Mucosa of stomach (tissue), 1 donor: Measurements from ENCODE around the gene INPP5A.
"Not testable (repeated sequence)": the region's sequence is repeated elsewhere in the genome, so short reads cannot be mapped to it uniquely, and the experiment has no call there.

Experiments used
- H3K27me3 ChIP-seq: one replicate; pipeline ENCODE4 v1.7.0; 2013; ENCODE audit warnings: mild to moderate bottlenecking, low read length; ENCODE audit not compliant: control insufficient read depth, insufficient read depth
- H3K36me3 ChIP-seq: one replicate; pipeline ENCODE4 v1.7.0; 2013; ENCODE audit warnings: low read length; ENCODE audit not compliant: control insufficient read depth, insufficient read depth
- H3K4me1 ChIP-seq: one replicate; pipeline ENCODE4 v1.7.0; 2013; ENCODE audit warnings: mild to moderate bottlenecking, low read length; ENCODE audit not compliant: control insufficient read depth, insufficient read depth
- H3K4me3 ChIP-seq: one replicate; pipeline ENCODE4 v1.7.0; 2013; ENCODE audit warnings: low read length
- H3K9ac ChIP-seq: one replicate; pipeline ENCODE4 v1.7.0; 2013; ENCODE audit warnings: mild to moderate bottlenecking, low read length, moderate library complexity
- H3K9me3 ChIP-seq: one replicate; pipeline ENCODE4 v1.7.0; 2013; ENCODE audit warnings: mild to moderate bottlenecking, low read length, moderate library complexity; ENCODE audit not compliant: control insufficient read depth
- donor health status: Pancreatic carcinoma.

INPP5A gene

DNA sequence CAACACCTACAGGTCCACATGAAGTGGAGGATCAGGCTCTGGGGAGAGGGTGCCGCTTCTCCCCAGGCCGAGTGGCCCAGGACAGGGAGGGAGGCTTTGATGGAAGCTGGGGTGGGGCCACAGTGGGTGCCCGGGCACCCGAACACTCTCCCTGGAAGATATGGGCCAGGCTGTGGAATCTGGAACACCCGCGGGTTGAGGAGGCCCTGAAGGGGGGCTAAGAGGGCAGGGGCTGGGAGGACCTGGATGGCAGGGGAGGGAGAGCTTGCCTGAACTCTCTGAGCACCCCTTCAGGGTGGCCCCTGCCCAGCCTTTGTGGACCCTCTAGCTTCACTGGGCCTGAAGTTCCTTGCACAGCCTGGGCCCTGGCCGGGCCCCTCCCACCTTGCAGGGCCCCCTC lies 252.9 kb downstream of the INPP5A start:
- Histone ChIP-seq H3K27me3 (peaks cover 19% of the 10 kb centered on the region), H3K4me1 (peaks cover 20% of the 10 kb centered on the region), H3K36me3 (peaks cover 6% of the 10 kb centered on the region), H3K9me3 (no peaks in the 10 kb centered on the region), H3K9ac (peak overlapping the region; percentile 85), H3K4me3 (no peak overlapping the region)

DNA sequence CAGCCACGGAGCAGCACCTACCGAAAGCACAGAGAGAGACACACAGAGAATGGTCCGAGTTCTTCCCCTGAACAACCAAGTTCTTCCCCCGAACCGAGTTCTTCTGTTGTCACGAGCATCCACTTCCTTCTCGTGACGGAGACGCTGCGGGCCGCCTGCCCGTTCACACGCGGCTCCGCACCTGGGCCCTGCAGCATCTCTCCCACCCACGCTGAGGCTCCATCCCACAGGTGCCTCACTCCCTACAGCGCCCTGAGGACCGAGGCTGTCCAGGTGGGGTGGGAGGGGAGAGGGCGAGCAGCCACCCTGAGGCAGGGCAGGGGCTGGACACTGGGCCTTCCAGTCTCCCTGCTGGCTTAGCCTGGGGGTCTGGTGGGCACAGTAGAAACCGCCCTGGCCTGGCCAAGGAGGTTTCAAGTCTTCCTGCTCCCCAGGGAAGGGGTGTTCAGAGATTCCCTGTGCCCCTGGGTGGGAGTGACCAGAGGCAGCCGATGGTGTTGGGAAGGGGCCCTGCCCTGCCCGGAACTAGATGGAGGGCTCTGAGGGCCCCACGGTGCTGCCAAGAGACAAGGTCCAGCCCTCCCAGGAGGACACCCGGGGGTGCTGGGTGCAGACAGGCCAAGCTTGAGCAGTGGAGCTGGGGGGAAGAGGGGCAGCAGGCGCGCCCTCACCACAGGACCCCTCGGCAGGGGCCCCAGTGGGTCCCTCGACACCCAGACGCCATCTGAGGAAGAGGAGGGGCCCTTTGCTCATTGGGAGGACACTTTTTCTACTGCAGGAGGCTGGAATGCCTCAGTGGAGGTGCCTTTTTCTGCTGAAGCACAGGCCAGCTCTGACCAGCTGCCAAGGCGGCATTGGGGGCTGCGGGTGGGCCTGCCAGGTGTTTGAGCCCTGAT lies 253.6 kb downstream of the INPP5A start:
- peaks cover 20% of the 10 kb centered on the region for H3K4me1 ChIP-seq
- H3K9ac ChIP-seq = peak overlapping the region; percentile 7
- no peak overlapping the region for H3K4me3 ChIP-seq
- no peaks in the 10 kb centered on the region for H3K9me3 ChIP-seq
- peaks cover 6% of the 10 kb centered on the region for H3K36me3 ChIP-seq
- H3K27me3 ChIP-seq = peaks cover 19% of the 10 kb centered on the region

DNA sequence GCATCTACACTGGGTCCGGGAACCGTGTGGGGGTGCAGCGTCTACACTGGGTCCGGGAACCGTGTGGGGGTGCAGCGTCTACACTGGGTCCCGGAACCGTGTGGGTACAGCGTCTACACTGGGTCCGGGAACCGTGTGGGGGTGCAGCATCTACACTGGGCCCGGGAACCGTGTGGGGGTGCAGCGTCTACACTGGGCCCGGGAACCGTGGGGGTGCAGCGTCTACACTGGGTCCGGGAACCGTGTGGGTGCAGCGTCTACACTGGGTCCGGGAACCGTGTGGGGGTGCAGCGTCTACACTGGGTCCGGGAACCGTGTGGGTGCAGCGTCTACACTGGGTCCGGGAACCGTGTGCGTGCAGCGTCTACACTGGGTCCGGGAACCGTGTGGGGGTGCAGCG lies 254.5 kb downstream of the INPP5A start:
- not testable (repeated sequence) for H3K36me3 ChIP-seq, H3K9ac ChIP-seq, H3K9me3 ChIP-seq, H3K4me3 ChIP-seq
- Histone ChIP-seq H3K4me1 (peaks cover 20% of the 10 kb centered on the region), H3K27me3 (peaks cover 11% of the 10 kb centered on the region)

DNA sequence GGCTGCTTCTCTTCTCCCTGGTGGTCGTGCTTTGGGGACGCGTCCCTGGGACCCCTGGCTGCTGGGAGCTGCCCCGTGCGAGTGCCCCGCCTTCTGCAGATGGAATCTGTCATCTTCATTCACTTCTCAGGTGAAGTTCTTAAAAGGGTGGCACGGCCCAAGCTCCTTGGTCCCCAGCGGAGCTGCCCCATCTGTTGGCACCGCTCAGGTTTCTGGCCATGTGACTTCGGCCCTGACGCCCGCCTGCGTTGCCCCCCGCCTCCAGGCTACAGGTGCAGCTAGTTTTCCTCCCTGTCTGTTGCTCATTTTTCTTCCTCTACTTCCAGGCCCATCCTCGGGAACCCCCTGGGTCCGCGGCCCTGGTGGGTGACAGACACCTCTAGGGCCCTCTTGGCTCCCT lies 255.2 kb downstream of the INPP5A start:
- Histone ChIP-seq H3K4me3 (no peak overlapping the region), H3K36me3 (peaks cover 6% of the 10 kb centered on the region), H3K9me3 (no peaks in the 10 kb centered on the region), H3K4me1 (peaks cover 20% of the 10 kb centered on the region), H3K9ac (no peak overlapping the region), H3K27me3 (peaks cover 11% of the 10 kb centered on the region)

DNA sequence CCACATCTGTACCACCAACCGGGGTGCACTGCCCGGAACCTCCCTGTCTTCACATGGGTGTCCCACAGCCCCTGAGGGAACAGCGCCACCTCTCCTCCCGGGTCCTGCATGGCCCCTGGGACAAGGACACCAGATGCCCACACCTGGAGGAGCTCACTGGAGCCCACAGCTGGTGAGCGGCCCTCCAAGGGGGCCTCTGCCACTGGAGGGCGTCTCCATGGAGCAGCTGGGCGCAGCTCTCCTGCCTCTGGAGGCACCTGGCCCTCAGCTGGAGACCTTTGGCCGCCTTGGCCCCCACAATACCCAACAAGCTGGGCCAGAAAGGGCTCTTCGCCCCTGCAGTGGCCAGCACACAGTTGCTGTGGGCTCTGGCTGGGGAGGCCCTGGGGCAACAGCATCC lies 255.6 kb downstream of the INPP5A start:
- peaks cover 6% of the 10 kb centered on the region for H3K36me3 ChIP-seq
- H3K9me3 ChIP-seq = no peaks in the 10 kb centered on the region
- peaks cover 11% of the 10 kb centered on the region for H3K27me3 ChIP-seq
- no peak overlapping the region for H3K9ac ChIP-seq
- peaks cover 20% of the 10 kb centered on the region for H3K4me1 ChIP-seq
- H3K4me3 ChIP-seq = no peak overlapping the region

DNA sequence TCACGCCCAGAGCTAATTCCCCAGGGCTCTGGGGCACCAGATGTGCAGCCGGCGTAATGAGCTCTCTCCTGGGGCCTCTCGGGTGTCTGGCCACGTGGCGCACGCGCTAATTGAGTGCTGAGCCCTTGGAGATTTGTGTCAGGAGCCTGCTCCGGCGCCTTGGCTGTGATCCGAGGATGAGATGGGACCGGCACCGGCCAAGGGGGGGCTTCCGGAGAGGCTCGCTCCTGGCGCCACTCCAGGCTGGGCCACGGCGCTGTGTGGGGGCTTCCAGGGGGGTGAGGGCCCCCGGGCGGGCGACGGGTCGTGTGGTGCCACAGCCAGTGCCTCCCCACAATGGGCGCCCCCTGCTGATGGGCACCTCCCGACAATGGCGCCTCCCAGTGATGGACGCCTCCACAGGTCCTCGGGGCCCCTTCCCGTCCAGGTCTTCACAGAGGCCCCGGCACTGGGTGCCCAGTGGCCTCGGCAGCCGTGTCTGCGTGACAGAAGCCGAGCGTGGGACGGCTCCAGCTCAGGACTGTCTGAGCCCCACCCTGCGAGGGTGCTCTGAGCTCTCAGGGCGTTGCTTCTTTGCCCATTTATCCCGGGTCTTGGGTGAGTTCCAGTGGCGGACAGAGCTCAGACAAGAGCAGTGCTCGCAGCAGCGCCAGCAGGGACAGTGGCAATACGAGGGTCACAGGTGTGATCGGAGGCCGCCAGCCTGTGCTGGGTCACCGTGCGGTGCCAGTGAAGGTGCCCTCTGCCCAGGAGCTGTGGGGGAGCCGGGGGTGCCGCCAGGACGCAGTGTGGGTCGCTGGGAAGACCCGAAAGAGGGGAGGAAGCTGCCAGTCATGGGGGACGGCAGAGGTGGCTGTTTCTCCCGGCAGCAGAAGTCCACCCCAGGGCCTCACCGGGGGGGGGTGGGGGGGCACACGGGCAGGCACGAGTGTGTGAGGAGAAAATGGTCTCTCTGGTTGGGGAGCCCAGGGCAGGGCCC lies 256.6 kb downstream of the INPP5A start:
- Histone ChIP-seq H3K4me1 (peaks cover 16% of the 10 kb centered on the region), H3K9me3 (no peaks in the 10 kb centered on the region), H3K36me3 (no peaks in the 10 kb centered on the region), H3K9ac (no peak overlapping the region), H3K4me3 (no peak overlapping the region), H3K27me3 (peaks cover 7% of the 10 kb centered on the region)

DNA sequence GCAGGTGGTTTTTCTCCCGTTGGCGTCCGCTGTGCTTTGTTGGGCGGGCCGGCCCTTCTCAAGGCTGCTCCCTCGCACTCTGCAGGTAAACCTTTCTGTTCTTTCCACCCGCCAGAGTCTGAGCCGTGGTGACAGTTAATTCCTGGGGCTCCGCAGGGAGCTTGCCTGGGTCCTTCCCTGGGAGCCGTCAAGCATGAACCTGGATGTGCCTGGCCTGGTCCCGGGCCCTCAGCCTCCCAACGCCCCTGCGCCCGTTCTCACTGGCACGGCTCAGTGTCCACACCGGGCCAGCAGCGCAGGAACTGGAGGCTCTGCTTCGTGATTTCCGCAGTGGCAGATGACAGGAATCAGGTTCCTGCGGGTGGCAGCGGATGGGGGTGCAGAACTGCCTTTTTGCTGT lies 259.3 kb downstream of the INPP5A start:
- Histone ChIP-seq H3K4me3 (no peak overlapping the region), H3K27me3 (peaks cover 7% of the 10 kb centered on the region)

DNA sequence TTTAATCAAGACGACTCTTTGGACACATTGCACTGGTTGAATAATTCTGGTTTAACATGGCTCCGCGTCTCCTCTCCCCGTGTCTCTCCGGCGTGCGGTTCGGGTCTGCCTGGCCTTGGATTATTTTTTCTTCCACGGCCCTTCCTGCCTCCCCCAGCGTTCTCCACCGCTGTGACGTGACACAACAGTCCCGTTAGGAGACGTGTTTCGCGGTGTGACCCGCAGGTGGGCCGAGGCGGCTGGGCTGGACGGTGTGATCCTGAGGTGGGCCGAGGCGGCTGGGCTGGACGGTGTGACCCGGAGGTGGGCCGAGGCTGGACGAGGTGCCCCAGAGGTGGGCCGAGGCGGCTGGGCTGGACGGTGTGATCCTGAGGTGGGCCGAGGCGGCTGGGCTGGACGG lies 260.4 kb downstream of the INPP5A start:
- not testable (repeated sequence) for H3K4me1 ChIP-seq, H3K9ac ChIP-seq, H3K36me3 ChIP-seq, H3K4me3 ChIP-seq, H3K27me3 ChIP-seq, H3K9me3 ChIP-seq

More for the DNA sequence above, 259.3 kb downstream of the INPP5A start:
- no peaks in the 10 kb centered on the region for H3K9me3 ChIP-seq
- no peaks in the 10 kb centered on the region for H3K36me3 ChIP-seq
- no peak overlapping the region for H3K9ac ChIP-seq
- H3K4me1 ChIP-seq = no peaks in the 10 kb centered on the region

DNA sequence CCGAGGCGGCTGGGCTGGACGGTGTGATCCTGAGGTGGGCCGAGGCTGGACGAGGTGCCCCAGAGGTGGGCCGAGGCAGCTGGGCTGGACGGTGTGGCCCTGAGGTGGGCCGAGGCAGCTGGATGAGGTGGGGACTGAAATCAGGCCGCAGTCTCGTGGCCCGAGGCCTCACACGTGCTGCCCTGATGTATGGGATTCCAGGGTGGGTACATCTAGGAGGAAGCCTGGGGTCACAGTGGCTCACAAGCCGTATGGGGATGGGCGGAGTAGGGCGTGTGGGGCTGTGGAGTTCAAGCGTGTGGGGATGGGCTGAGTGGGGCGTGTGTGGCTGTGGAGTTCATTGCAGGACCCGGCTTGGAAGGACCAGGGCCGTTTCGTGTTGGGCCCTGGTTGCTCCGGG lies 260.8 kb downstream of the INPP5A start:
- Histone ChIP-seq H3K4me3 (no peak overlapping the region), H3K36me3 (no peaks in the 10 kb centered on the region), H3K4me1 (no peaks in the 10 kb centered on the region), H3K27me3 (peaks cover under 1% of the 10 kb centered on the region), H3K9me3 (no peaks in the 10 kb centered on the region), H3K9ac (no peak overlapping the region)

DNA sequence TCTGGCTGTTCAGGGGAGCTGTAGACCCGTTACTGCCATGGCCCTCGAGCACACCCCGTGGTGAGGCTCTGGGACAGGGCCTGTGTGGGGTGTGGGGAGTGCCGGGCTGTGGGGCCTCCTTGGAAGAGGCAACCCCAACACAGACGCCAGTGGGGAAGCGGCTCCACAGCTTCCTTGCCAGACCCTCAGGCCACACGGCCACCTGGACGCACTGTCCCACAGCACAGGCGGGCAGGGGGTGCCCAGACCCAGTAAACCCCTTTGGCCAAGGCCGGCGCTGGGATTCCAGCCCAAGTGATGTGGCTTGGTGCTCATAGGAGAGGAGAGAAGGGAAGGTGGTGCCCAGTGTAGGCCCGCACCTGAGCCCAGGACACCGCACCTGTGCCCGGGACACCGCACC lies 261.3 kb downstream of the INPP5A start:
- Histone ChIP-seq H3K9ac (no peak overlapping the region), H3K27me3 (no peaks in the 10 kb centered on the region), H3K4me1 (no peaks in the 10 kb centered on the region), H3K4me3 (no peak overlapping the region), H3K36me3 (no peaks in the 10 kb centered on the region), H3K9me3 (no peaks in the 10 kb centered on the region)

DNA sequence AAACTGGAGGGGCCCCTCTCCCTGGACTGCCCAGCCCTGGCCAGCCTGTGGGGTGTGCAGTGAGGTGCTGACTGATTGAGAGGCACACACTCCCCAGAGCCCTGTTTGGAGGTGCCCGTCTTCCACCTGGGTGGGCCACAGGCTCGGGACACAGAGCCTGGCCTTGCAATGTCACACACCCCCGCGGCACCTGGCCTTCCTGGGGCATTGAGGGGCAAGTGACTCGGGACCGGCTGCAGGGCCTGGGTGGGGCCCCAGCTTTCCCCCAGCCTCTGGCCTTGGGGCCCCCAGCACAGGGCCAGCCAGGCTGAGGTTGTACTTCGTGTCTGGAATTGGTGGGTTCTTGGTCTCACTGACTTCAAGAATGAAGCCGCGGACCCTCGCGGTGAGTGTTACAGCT lies 262.3 kb downstream of the INPP5A start:
- H3K36me3 ChIP-seq = no peaks in the 10 kb centered on the region
- no peak overlapping the region for H3K9ac ChIP-seq

DNA sequence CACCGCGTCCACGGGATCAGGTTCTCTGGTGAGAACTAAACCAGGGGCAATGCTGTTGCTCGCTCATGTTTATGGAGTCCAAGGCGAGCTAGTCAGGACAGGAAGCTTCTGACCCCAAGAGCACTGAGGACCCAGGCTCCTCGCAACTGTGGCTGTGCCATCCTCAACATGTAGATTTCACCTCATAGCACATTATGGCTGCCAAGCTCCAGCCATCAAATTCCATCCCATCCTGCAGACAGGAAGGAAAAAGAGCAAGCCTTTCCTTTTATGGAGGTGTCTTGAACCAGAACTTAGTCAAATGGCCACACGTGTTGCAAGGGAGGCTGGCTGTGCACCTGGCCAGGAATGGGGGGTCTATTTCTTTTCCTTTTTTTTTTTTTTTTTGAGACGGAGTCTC lies 264.5 kb downstream of the INPP5A start:
- no peaks in the 10 kb centered on the region for H3K4me1 ChIP-seq
- H3K9ac ChIP-seq = no peak overlapping the region
- no peaks in the 10 kb centered on the region for H3K36me3 ChIP-seq
- no peak overlapping the region for H3K4me3 ChIP-seq
- H3K27me3 ChIP-seq = no peaks in the 10 kb centered on the region
- no peaks in the 10 kb centered on the region for H3K9me3 ChIP-seq

More for the DNA sequence above, 262.3 kb downstream of the INPP5A start:
- Histone ChIP-seq H3K27me3 (no peaks in the 10 kb centered on the region), H3K4me1 (no peaks in the 10 kb centered on the region), H3K9me3 (no peaks in the 10 kb centered on the region), H3K4me3 (no peak overlapping the region)
